HFFc6 (cell line): ENCODE measurements around the gene TEDC2. TPM values are rescaled to one million over a fixed set of nuclear protein-coding genes. Genes with fewer than 3 reads are reported as not detected.
A peak's percentile ranks its signal among the peaks of the same experiment; 100 is the strongest.

ENCODE experiments used
- DNase-seq: peaks from one replicate; pipeline ENCODE4 v3.0.0-alpha.2; 2018
- H3K27ac Mint-ChIP-seq: 2 replicates; pipeline ENCODE4 v1.8.0; 2020; ENCODE audit warnings: mild to moderate bottlenecking, mixed read lengths
- H3K27me3 Mint-ChIP-seq: 2 replicates; pipeline ENCODE4 v1.8.0; 2021; ENCODE audit warnings: mild to moderate bottlenecking, moderate library complexity, mixed read lengths; ENCODE audit not compliant: insufficient read depth
- H3K36me3 Mint-ChIP-seq: 2 replicates; pipeline ENCODE4 v1.8.0; 2021; ENCODE audit warnings: low read depth, mixed read lengths
- H3K4me1 Mint-ChIP-seq: 2 replicates; pipeline ENCODE4 v1.8.0; 2020; ENCODE audit warnings: low read depth, mixed read lengths
- H3K4me3 Mint-ChIP-seq: 2 replicates; pipeline ENCODE4 v1.8.0; 2020; ENCODE audit warnings: mild to moderate bottlenecking, moderate library complexity, mixed read lengths
- H3K9me3 Mint-ChIP-seq: 2 replicates; pipeline ENCODE4 v1.8.0; 2020; ENCODE audit warnings: mild to moderate bottlenecking, mixed read lengths
- CTCF ChIP-seq: fragments of 200-600 bp; sonication (generic); IDR thresholded peaks from 2 replicates; pipeline ENCODE4 v1.5.0; 2021; ENCODE audit warnings: antibody characterized with exemption, mild to moderate bottlenecking
- total RNA-seq, 6 experiments: library from RNA; stranded (reverse); fragmentation: NEBNext Ultra II Directional; extraction: Animal tissue kit (Norgen Biotek cat#: 25700); gene quantifications; 2 replicates in 1 of 6; 3 replicates in 5 of 6; pipeline ENCODE4 v1.2.3, GENCODE V29; 2021

TEDC2 gene
- total RNA-seq, 6 experiments from 2014 or later, result 3.6 to 8.3 (median 8.0) TPM

GRCh38 chr16:2457946-2458345 is 2.0 kb upstream of the TEDC2 start:
- DNase-seq, result no peak
- Mint-ChIP-seq H3K4me3 (no peak overlapping the region), H3K27me3 (peaks cover 4% of the 10 kb centered on the region), H3K36me3 (peaks cover 6% of the 10 kb centered on the region; the same call in 1 of the 2 replicates), H3K27ac (peak overlapping the region; percentile 21; the same call in 1 of the 2 replicates), H3K4me1 (peaks cover 7% of the 10 kb centered on the region), H3K9me3 (no peaks in the 10 kb centered on the region)
- no peak for TF ChIP-seq CTCF

- no peaks in the 10 kb centered on the region for H3K9me3 Mint-ChIP-seq
- H3K27ac Mint-ChIP-seq, result peak overlapping the region; percentile 70
- peaks cover 4% of the 10 kb centered on the region for H3K27me3 Mint-ChIP-seq
- TF ChIP-seq CTCF, result no peak
- peaks cover under 1% of the 10 kb centered on the region; the same call in 1 of the 2 replicates for H3K36me3 Mint-ChIP-seq
- peaks cover 13% of the 10 kb centered on the region for H3K4me1 Mint-ChIP-seq
- H3K4me3 Mint-ChIP-seq, result peak overlapping the region; percentile 88
- DNase-seq, result no peak
Measured at GRCh38 chr16:2458887-2459646, 842 bp upstream of the TEDC2 start.

GRCh38 chr16:2460391-2460713 is 443 bp downstream of the TEDC2 start:
- no peak for DNase-seq
- Mint-ChIP-seq H3K4me3 (peak overlapping the region; percentile 88; the same call in 1 of the 2 replicates), H3K9me3 (no peaks in the 10 kb centered on the region), H3K36me3 (no peaks in the 10 kb centered on the region; the same call in 1 of the 2 replicates), H3K4me1 (peaks cover 13% of the 10 kb centered on the region), H3K27me3 (peaks cover 7% of the 10 kb centered on the region), H3K27ac (no peak overlapping the region)
- no peak for TF ChIP-seq CTCF

GRCh38 chr16:2460916-2461315 is 1.0 kb downstream of the TEDC2 start:
- no peak for DNase-seq
- H3K27ac Mint-ChIP-seq, result no peak overlapping the region
- peaks cover 13% of the 10 kb centered on the region for H3K4me1 Mint-ChIP-seq
- no peak for TF ChIP-seq CTCF
- H3K9me3 Mint-ChIP-seq, result no peaks in the 10 kb centered on the region
- peak overlapping the region; percentile 62 for H3K4me3 Mint-ChIP-seq
- peaks cover 7% of the 10 kb centered on the region for H3K27me3 Mint-ChIP-seq
- no peaks in the 10 kb centered on the region for H3K36me3 Mint-ChIP-seq

- H3K27ac Mint-ChIP-seq, result no peak overlapping the region
- H3K36me3 Mint-ChIP-seq, result no peaks in the 10 kb centered on the region
- H3K27me3 Mint-ChIP-seq, result peaks cover 7% of the 10 kb centered on the region
- DNase-seq, result no peak
- H3K4me1 Mint-ChIP-seq, result peaks cover 13% of the 10 kb centered on the region
- TF ChIP-seq CTCF, result no peak
- no peak overlapping the region for H3K4me3 Mint-ChIP-seq
- no peaks in the 10 kb centered on the region for H3K9me3 Mint-ChIP-seq
Measured at GRCh38 chr16:2462031-2462866, 2.3 kb downstream of the TEDC2 start.
